Keratinocyte (primary cell): ENCODE measurements around the gene GAMT. TPM values are rescaled to one million over a fixed set of nuclear protein-coding genes. Genes with fewer than 3 reads are reported as not detected.

Experiments used
- DNase-seq: peaks from one replicate; pipeline ENCODE4 v3.0.0-alpha.2; 2011; ENCODE audit warnings: low read depth, missing footprints, low spot score
- FAIRE-seq: peaks from 2 replicates; lab custom pipeline; 2011; peaks lifted over from hg19 to GRCh38; lab: Jason Lieb, UNC
- H2AFZ ChIP-seq: 2 replicates; pipeline ENCODE4 v1.6.0; 2012; ENCODE audit warnings: low read length, control low read depth, inconsistent platforms; ENCODE audit not compliant: control insufficient read depth
- H3K27ac ChIP-seq: 2 replicates; pipeline ENCODE4 v1.5.1; 2011; ENCODE audit warnings: low read length; ENCODE audit not compliant: control insufficient read depth, insufficient read depth
- H3K27me3 ChIP-seq: 3 replicates; pipeline ENCODE4 v1.6.0; 2011; ENCODE audit warnings: low read length; ENCODE audit not compliant: control insufficient read depth, insufficient read depth; ENCODE audit errors: extremely low read depth
- H3K36me3 ChIP-seq, 2 experiments: 2 replicates in 1 of 2; 3 replicates in 1 of 2; pipeline ENCODE4 v1.5.1; 2011; ENCODE audit warnings: low read length in 2 of 2, mild to moderate bottlenecking in 1 of 2; ENCODE audit not compliant: control insufficient read depth in 2 of 2, insufficient read depth in 2 of 2; ENCODE audit errors: extremely low read depth in 1 of 2
- H3K4me1 ChIP-seq: 3 replicates; pipeline ENCODE4 v1.5.1; 2011; ENCODE audit warnings: low read length; ENCODE audit not compliant: control insufficient read depth, insufficient read depth; ENCODE audit errors: extremely low read depth
- H3K4me2 ChIP-seq: 3 replicates; pipeline ENCODE4 v1.6.0; 2011; ENCODE audit warnings: low read depth, low read length; ENCODE audit not compliant: control insufficient read depth, insufficient read depth; ENCODE audit errors: extremely low read depth
- H3K4me3 ChIP-seq, 3 experiments: fragments of 200-600 bp in 1 of 3; sonication (generic) in 1 of 3; 2 replicates in 2 of 3; 3 replicates in 1 of 3; pipeline ENCODE4 v1.5.1; 2011 to 2016; ENCODE audit warnings: low read length in 3 of 3, mild to moderate bottlenecking in 3 of 3, control low read depth in 2 of 3, inconsistent platforms in 1 of 3, low read depth in 1 of 3, mixed read lengths in 1 of 3, mixed run types in 1 of 3, moderate library complexity in 1 of 3; ENCODE audit not compliant: control insufficient read depth in 2 of 3, insufficient read depth in 2 of 3; ENCODE audit errors: extremely low read depth in 1 of 3
- H3K79me2 ChIP-seq: 2 replicates; pipeline ENCODE4 v1.6.0; 2012; ENCODE audit warnings: low read length; ENCODE audit not compliant: control insufficient read depth, insufficient read depth
- H3K9ac ChIP-seq: 3 replicates; pipeline ENCODE4 v1.6.0; 2011; ENCODE audit warnings: low read length; ENCODE audit not compliant: control insufficient read depth, insufficient read depth; ENCODE audit errors: extremely low read depth
- H3K9me1 ChIP-seq: 3 replicates; pipeline ENCODE4 v1.6.0; 2011; ENCODE audit warnings: low read length; ENCODE audit not compliant: control insufficient read depth, insufficient read depth; ENCODE audit errors: extremely low read depth
- H3K9me3 ChIP-seq: 2 replicates; pipeline ENCODE4 v1.5.1; 2012; ENCODE audit warnings: low read depth, low read length; ENCODE audit not compliant: control insufficient read depth
- H4K20me1 ChIP-seq: 3 replicates; pipeline ENCODE4 v1.6.0; 2011; ENCODE audit warnings: low read length; ENCODE audit not compliant: control insufficient read depth, insufficient read depth; ENCODE audit errors: extremely low read depth
- CTCF ChIP-seq, 3 experiments: IDR thresholded peaks in 1 of 3; conservative IDR thresholded peaks in 1 of 3; optimal IDR thresholded peaks in 1 of 3; 2 replicates in 2 of 3; 3 replicates in 1 of 3; pipeline versions ENCODE3 to v1.5.1; 2011; ENCODE audit warnings: low read length in 3 of 3, mild to moderate bottlenecking in 3 of 3, moderate library complexity in 2 of 3, control low read depth in 1 of 3, inconsistent platforms in 1 of 3; ENCODE audit not compliant: insufficient read depth in 2 of 3; ENCODE audit errors: extremely low read depth in 1 of 3
- EZH2 ChIP-seq: IDR thresholded peaks from one replicate; pipeline ENCODE4 v1.6.1; 2012; ENCODE audit warnings: inconsistent platforms, mild to moderate bottlenecking, low read length, moderate library complexity
- dilution Hi-C: fragments of 300-500 bp; cut with MboI; formaldehyde crosslinking; loops from one replicate; pipeline ENCODE4 v1.7.0; 2020; ENCODE audit warnings: low sequenced_read_pairs; ENCODE audit not compliant: extremely low pct_ligation_motif_present
- polyA plus RNA-seq, 5 experiments: library from polyadenylated mRNA; depleted of rRNA in 3 of 5; stranded (reverse) in 3 of 5; stranded (forward) in 1 of 5; unstranded in 1 of 5; fragments of >200 nt; gene quantifications; 1 replicate in 1 of 5; 2 replicates in 3 of 5; 3 replicates in 1 of 5; pipeline versions ENCODE4 v1.2.1 to v1.2.3, GENCODE V29; 2011 to 2012; ENCODE audit warnings: missing spikeins in 2 of 5, low read depth in 1 of 5, low replicate concordance in 1 of 5

GAMT gene
- polyA plus RNA-seq, 1 donor (not counting 4 experiments of a cell fraction or from before 2014, with no cell fraction given): 5.7 TPM

GRCh38 chr19:1434577-1435060 lies 33.3 kb upstream of the GAMT start:
- Histone ChIP-seq H3K4me1 (peaks cover 2% of the 10 kb centered on the region), H3K9me1 (no peaks in the 10 kb centered on the region), H3K9me3 (no peaks in the 10 kb centered on the region), H3K36me3 (peaks cover 29 to 30% of the 10 kb centered on the region in 2 experiments), H3K79me2 (peaks cover 26% of the 10 kb centered on the region), H3K27ac (no peak overlapping the region), H3K9ac (no peak overlapping the region), H4K20me1 (peaks cover 5% of the 10 kb centered on the region), H2AFZ (no peak overlapping the region), H3K4me2 (no peak overlapping the region), H3K4me3 (no peak overlapping the region), H3K27me3 (no peaks in the 10 kb centered on the region)
- DNase-seq (no peak), FAIRE-seq (no peak)
- dilution Hi-C loops: no loop called here
- TF ChIP-seq EZH2: no peak

- Histone ChIP-seq H3K9me3 (no peaks in the 10 kb centered on the region), H3K79me2 (peaks cover 26% of the 10 kb centered on the region), H3K4me3 (no peak overlapping the region), H3K27me3 (no peaks in the 10 kb centered on the region), H3K4me2 (no peak overlapping the region), H4K20me1 (no peaks in the 10 kb centered on the region), H3K4me1 (no peaks in the 10 kb centered on the region), H3K9me1 (no peaks in the 10 kb centered on the region), H3K9ac (no peak overlapping the region), H2AFZ (no peak overlapping the region), H3K27ac (no peak overlapping the region), H3K36me3 (peaks cover 30 to 32% of the 10 kb centered on the region in 2 experiments)
- no peak for TF ChIP-seq CTCF (optimal IDR thresholded peaks at IDR 0.05 in 1 of 3, IDR thresholded peaks at IDR 0.05 in 1 of 3, conservative IDR thresholded peaks at IDR 0.05 in 1 of 3; ENCODE audit: extremely low read depth in 1 of 3, insufficient read depth in 2 of 3, low read length in 3 of 3)
- TF ChIP-seq EZH2: no peak
- DNase-seq (no peak), FAIRE-seq (no peak)
- dilution Hi-C loops: no loop called here
Observed at GRCh38 chr19:1434040-1434366, 32.7 kb upstream of the GAMT start.
